KMS-11 (cell line): ENCODE data around the gene HRAS.

Experiments used
- H2AFZ ChIP-seq: fragments of 200-600 bp; sonication (generic); 2 replicates; pipeline ENCODE4 v1.6.1; 2016; ENCODE audit warnings: antibody characterized with exemption, mixed run types, low read depth
- H3K27ac ChIP-seq: fragments of 200-600 bp; sonication (generic); 2 replicates; pipeline ENCODE4 v1.6.1; 2016; ENCODE audit warnings: mild to moderate bottlenecking, mixed run types
- H3K27me3 ChIP-seq: fragments of 200-600 bp; sonication (generic); 2 replicates; pipeline ENCODE4 v1.6.1; 2017; ENCODE audit warnings: mild to moderate bottlenecking, low read depth, mixed run types, moderate library complexity; ENCODE audit not compliant: insufficient read depth
- H3K36me3 ChIP-seq: fragments of 200-600 bp; sonication (generic); 2 replicates; pipeline ENCODE4 v1.6.1; 2017; ENCODE audit warnings: mild to moderate bottlenecking, mixed run types; ENCODE audit not compliant: insufficient read depth
- H3K4me1 ChIP-seq: fragments of 200-600 bp; sonication (generic); 2 replicates; pipeline ENCODE4 v1.6.1; 2016; ENCODE audit warnings: mild to moderate bottlenecking, low read depth, mixed run types; ENCODE audit not compliant: poor library complexity, severe bottlenecking
- H3K4me2 ChIP-seq: fragments of 200-600 bp; sonication (generic); 2 replicates; pipeline ENCODE4 v1.7.0; 2016; ENCODE audit warnings: mild to moderate bottlenecking, mixed run types
- H3K4me3 ChIP-seq: fragments of 200-600 bp; sonication (generic); IDR thresholded peaks from 2 replicates; pipeline ENCODE4 v1.6.1; 2017; ENCODE audit warnings: low read depth, low read length, mixed read lengths; ENCODE audit not compliant: insufficient read depth
- H3K79me2 ChIP-seq: fragments of 200-600 bp; sonication (generic); 2 replicates; pipeline ENCODE4 v1.6.1; 2016; ENCODE audit warnings: low read depth, mixed run types; ENCODE audit not compliant: insufficient read depth
- H3K9ac ChIP-seq: fragments of 200-600 bp; sonication (generic); 2 replicates; pipeline ENCODE4 v1.6.1; 2016; ENCODE audit warnings: mild to moderate bottlenecking, mixed run types
- H4K20me1 ChIP-seq: fragments of 200-600 bp; sonication (generic); 2 replicates; pipeline ENCODE4 v1.6.1; 2016; ENCODE audit warnings: mild to moderate bottlenecking, mixed run types; ENCODE audit not compliant: insufficient read depth
- TF ChIP-seq, protein P1 (sequence below): fragments of 200-600 bp; sonication (generic); conservative IDR thresholded peaks from 2 replicates; pipeline ENCODE4 v1.6.1; 2017; ENCODE audit warnings: low read depth, mild to moderate bottlenecking, antibody characterized with exemption, low read length, moderate library complexity, mixed read lengths

Gene HRAS

DNA sequence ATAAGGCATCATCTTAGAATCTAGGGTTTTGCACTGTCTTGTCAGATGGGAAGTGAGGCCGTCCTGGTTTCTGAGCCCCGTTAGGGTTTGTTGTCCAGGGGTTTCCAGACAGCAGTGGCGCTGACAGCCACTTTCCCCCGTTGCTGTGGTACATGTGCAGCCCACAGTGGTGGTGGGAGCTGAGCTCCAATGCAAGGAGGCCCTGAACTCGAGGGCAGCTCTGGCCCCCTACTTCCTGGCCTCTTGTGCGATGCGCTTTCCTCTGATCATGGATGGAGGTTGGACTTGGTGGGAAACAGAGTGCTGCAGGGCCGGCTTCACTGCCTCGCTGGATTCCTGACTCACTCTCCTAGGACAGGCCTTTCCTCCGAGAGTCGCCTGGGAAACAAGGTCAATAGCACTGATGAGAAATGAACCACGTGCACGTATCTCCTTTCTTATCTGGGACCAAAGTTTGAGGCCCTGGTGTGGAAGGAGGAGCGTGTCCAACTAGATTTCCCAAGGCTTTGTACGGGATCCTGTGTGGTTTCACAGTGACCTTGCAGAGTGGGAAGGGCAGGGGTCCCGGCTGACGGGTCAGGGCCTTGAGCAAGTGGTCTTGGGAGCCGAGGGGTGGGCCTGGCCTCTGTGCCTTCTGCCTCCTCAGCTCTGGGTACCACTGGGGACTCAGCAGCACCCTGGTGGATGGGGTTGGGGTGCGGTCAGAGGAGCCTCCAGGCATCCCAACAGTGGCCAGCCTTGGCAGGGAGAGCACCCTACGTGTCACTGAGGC lies 44.6 kb upstream of the HRAS start:
- TF ChIP-seq, protein P1, sequence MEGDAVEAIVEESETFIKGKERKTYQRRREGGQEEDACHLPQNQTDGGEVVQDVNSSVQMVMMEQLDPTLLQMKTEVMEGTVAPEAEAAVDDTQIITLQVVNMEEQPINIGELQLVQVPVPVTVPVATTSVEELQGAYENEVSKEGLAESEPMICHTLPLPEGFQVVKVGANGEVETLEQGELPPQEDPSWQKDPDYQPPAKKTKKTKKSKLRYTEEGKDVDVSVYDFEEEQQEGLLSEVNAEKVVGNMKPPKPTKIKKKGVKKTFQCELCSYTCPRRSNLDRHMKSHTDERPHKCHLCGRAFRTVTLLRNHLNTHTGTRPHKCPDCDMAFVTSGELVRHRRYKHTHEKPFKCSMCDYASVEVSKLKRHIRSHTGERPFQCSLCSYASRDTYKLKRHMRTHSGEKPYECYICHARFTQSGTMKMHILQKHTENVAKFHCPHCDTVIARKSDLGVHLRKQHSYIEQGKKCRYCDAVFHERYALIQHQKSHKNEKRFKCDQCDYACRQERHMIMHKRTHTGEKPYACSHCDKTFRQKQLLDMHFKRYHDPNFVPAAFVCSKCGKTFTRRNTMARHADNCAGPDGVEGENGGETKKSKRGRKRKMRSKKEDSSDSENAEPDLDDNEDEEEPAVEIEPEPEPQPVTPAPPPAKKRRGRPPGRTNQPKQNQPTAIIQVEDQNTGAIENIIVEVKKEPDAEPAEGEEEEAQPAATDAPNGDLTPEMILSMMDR: no peak
- no peak overlapping the region for H3K9ac ChIP-seq
- H3K4me2 ChIP-seq: no peak overlapping the region
- H3K4me1 ChIP-seq: peaks cover 27% of the 10 kb centered on the region
- H3K4me3 ChIP-seq: no peak overlapping the region
- H3K27ac ChIP-seq: no peak overlapping the region
- H3K79me2 ChIP-seq: peaks cover 67% of the 10 kb centered on the region
- no peaks in the 10 kb centered on the region for H3K36me3 ChIP-seq
- H4K20me1 ChIP-seq: peaks cover 50% of the 10 kb centered on the region
- H3K27me3 ChIP-seq: no peaks in the 10 kb centered on the region
- H2AFZ ChIP-seq: no peak overlapping the region

DNA sequence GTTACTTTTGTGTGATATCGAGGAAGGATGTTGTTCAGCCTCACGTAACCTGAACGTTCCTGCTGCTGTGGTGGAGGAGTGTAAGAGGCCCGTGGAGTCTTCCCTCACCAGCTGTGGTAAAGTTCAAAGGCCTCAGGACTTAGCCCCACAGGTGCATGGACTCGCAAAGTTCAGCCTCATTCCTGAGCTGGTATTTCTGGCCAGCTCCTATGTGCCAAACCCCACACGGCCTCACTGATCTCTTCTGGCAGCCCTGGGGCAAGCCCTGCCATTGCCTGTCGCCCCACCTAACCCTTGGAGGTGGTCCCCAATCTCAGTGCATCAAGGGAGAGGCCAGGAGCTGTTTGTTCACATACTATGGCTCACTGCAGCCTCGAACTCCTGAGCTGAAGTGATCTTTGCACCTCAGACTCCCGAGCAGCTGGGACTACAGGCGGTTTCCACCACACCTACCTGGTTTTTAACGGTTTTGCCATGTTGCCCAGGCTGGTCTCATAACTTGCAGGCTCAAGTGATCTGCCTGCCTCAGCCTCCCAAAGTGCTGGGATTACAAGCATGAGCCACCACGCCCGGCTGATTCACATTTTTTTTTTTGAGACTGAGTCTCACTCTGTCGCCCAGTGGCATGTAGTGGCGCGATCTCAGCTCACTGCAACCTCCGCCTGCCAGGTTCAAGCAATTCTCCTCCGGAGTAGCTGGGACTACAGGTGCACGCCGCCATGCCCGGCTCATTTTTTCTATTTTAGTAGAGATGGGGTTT lies 43.1 kb upstream of the HRAS start:
- Histone ChIP-seq H4K20me1 (peaks cover 50% of the 10 kb centered on the region), H3K36me3 (no peaks in the 10 kb centered on the region), H3K4me2 (peak overlapping the region; percentile 95), H3K27me3 (no peaks in the 10 kb centered on the region), H3K9ac (no peak overlapping the region), H2AFZ (no peak overlapping the region), H3K27ac (no peak overlapping the region), H3K79me2 (peaks cover 62% of the 10 kb centered on the region), H3K4me3 (no peak overlapping the region), H3K4me1 (peaks cover 29% of the 10 kb centered on the region)
- TF ChIP-seq, protein P1: no peak

DNA sequence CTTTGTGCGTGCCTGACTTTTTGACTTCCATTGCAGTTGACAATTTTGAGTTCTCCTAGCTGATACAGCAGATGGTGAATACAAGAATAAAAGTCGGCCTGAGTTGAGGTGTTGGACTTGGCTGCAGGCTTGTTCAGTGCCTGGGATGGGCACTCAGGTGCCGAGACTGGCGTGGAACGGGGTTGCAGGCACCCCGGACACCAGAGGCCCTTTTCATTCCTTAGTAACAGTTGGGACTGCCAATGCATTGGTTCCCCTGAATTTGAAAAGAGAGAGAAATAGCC lies 42.2 kb upstream of the HRAS start:
- H3K4me2 ChIP-seq: peak overlapping the region; percentile 95
- peaks cover 29% of the 10 kb centered on the region for H3K4me1 ChIP-seq
- H3K27ac ChIP-seq: peak overlapping the region; percentile 23; the same call in 1 of the 2 replicates
- H2AFZ ChIP-seq: no peak overlapping the region
- peak overlapping the region; percentile 91; the same call in 1 of the 2 replicates for H3K9ac ChIP-seq
- TF ChIP-seq, protein P1: no peak
- H3K27me3 ChIP-seq: no peaks in the 10 kb centered on the region
- H3K4me3 ChIP-seq: peak overlapping the region; percentile 37
- no peaks in the 10 kb centered on the region for H3K36me3 ChIP-seq
- peaks cover 59% of the 10 kb centered on the region for H3K79me2 ChIP-seq
- H4K20me1 ChIP-seq: peaks cover 50% of the 10 kb centered on the region

DNA sequence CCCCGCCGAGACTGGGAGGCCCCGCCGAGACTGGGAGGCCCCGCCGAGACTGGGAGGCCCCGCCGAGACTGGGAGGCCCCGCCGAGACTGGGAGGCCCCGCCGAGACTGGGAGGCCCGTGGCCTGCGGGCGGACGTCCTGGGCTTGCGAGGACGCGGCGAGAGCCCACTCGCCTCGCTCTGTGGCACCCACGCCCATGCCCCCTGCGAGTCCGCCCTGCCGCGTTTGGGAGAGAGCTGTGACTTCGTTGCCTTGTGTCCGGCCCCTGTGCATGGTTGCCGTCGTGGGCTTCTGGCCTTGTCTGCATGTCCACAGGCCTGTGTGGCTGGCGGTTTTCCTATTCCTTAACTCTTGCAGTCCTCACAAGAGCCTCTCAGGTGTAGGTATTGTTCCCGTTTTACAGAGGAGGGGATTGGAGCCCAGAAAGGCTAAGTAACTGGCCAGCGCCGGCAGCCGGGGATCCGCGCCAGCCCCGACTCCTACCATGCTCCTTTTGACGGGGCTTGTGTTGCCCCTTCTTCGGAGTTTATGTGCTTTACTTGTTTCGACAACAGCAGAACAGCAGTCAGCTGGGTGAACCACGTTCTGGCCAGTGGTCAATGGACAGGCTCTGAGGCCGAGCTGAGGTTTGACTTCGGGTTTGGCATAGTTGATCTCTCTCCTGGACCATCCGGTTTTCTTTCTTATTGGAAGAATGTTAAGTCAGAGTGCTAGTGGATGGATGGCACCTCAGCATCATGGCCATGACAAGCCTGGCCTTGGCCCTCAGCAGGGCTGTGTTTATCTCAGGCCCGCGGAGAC lies 41.6 kb upstream of the HRAS start:
- Histone ChIP-seq H3K27me3 (no peaks in the 10 kb centered on the region), H3K4me2 (peak overlapping the region; percentile 95), H3K79me2 (peaks cover 53% of the 10 kb centered on the region), H2AFZ (no peak overlapping the region), H3K4me3 (peak overlapping the region; percentile 37), H4K20me1 (peaks cover 49% of the 10 kb centered on the region), H3K4me1 (peaks cover 29% of the 10 kb centered on the region), H3K27ac (peak overlapping the region; percentile 23; the same call in 1 of the 2 replicates), H3K36me3 (no peaks in the 10 kb centered on the region), H3K9ac (peak overlapping the region; percentile 91; the same call in 1 of the 2 replicates)
- TF ChIP-seq, protein P1: no peak
